Adipocyte (in vitro differentiated cells): Measurements from ENCODE around the gene ACR.
"Not testable (repeated sequence)": the region's sequence is repeated elsewhere in the genome, so short reads cannot be mapped to it uniquely, and the experiment has no call there.

ENCODE experiments used
- DNase-seq: peaks from one replicate; pipeline ENCODE4 v3.0.0-alpha.2; 2015; ENCODE audit warnings: low read depth
- H3K27me3 ChIP-seq: replicated peaks from 2 replicates; pipeline ENCODE4 v1.7.0; 2013; ENCODE audit warnings: mild to moderate bottlenecking, low read length, moderate library complexity; ENCODE audit not compliant: control insufficient read depth, insufficient read depth
- H3K36me3 ChIP-seq: 2 replicates; pipeline ENCODE4 v1.7.0; 2013; ENCODE audit warnings: low read length, mild to moderate bottlenecking, moderate library complexity; ENCODE audit not compliant: control insufficient read depth, insufficient read depth, severe bottlenecking
- H3K4me1 ChIP-seq: 2 replicates; pipeline ENCODE4 v1.7.0; 2013; ENCODE audit warnings: mild to moderate bottlenecking, low read length, moderate library complexity; ENCODE audit not compliant: control insufficient read depth, insufficient read depth
- H3K4me3 ChIP-seq: 2 replicates; pipeline ENCODE4 v1.7.0; 2013; ENCODE audit warnings: mild to moderate bottlenecking, low read length, moderate library complexity
- H3K9ac ChIP-seq: 2 replicates; pipeline ENCODE4 v1.7.0; 2013; ENCODE audit warnings: mild to moderate bottlenecking, low read length, moderate library complexity
- H3K9me3 ChIP-seq: 2 replicates; pipeline ENCODE4 v1.7.0; 2013; ENCODE audit warnings: mild to moderate bottlenecking, low read length, moderate library complexity; ENCODE audit not compliant: control insufficient read depth

Gene ACR

GRCh38 chr22:50738649-50739227 is 734 bp downstream of the ACR start:
- H3K9me3 ChIP-seq, result no peaks in the 10 kb centered on the region
- no peak for DNase-seq
- H3K9ac ChIP-seq, result no peak overlapping the region
- H3K27me3 ChIP-seq, result peaks cover 40% of the 10 kb centered on the region
- peaks cover 1% of the 10 kb centered on the region for H3K4me1 ChIP-seq
- H3K36me3 ChIP-seq, result no peaks in the 10 kb centered on the region
- H3K4me3 ChIP-seq, result no peak overlapping the region

DNA sequence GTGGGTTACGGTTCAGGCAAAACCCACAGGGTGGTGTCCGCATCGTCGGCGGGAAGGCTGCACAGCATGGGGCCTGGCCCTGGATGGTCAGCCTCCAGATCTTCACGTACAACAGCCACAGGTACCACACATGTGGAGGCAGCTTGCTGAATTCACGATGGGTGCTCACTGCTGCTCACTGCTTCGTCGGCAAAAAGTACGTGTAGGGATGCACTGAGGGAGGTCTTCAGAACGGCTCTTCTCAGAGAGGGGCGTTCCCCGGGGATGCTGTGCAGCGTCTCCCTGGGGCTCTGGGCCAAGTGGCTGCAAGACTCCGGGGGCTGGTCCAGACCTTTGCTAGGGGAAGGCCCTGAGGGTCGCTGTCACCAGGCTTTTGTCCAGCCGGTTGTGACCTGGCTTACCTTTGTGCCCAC is 1.3 kb downstream of the ACR start:
- Histone ChIP-seq H3K4me3 (no peak overlapping the region), H3K4me1 (no peaks in the 10 kb centered on the region), H3K9ac (no peak overlapping the region), H3K36me3 (no peaks in the 10 kb centered on the region), H3K27me3 (peaks cover 40% of the 10 kb centered on the region), H3K9me3 (no peaks in the 10 kb centered on the region)
- DNase-seq, result no peak

DNA sequence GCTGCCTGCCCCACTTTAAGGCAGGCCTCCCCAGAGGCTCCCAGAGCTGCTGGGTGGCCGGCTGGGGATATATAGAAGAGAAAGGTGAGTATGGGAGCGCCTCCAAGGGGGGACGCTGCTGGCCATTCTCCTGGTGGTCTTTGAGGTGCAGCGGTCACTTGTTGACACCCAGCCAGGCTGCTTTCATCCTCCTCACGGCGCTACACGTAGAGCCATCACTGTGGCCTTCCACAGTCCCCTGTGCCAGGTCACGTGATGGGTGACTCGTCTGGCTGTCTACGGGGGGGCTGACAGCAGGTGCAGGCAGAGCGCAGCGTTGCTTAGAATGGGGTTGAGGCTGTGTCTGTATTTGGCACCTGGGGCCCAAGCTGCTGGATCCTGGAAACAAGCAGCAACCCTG is 1.9 kb downstream of the ACR start:
- no peak for DNase-seq
- H3K9ac ChIP-seq, result no peak overlapping the region
- peaks cover 40% of the 10 kb centered on the region for H3K27me3 ChIP-seq
- no peak overlapping the region for H3K4me3 ChIP-seq
- no peaks in the 10 kb centered on the region for H3K9me3 ChIP-seq
- H3K36me3 ChIP-seq, result no peaks in the 10 kb centered on the region
- no peaks in the 10 kb centered on the region for H3K4me1 ChIP-seq

GRCh38 chr22:50740714-50741113 is 2.7 kb downstream of the ACR start:
- not testable (repeated sequence) for H3K4me3 ChIP-seq, H3K9ac ChIP-seq, H3K4me1 ChIP-seq, DNase-seq, H3K36me3 ChIP-seq, H3K9me3 ChIP-seq
- peaks cover 39% of the 10 kb centered on the region for H3K27me3 ChIP-seq

- H3K27me3 ChIP-seq, result peaks cover 15% of the 10 kb centered on the region
- not testable (repeated sequence) for H3K9ac ChIP-seq, DNase-seq, H3K36me3 ChIP-seq, H3K4me1 ChIP-seq, H3K4me3 ChIP-seq, H3K9me3 ChIP-seq
Measured at GRCh38 chr22:50744424-50744823, 6.4 kb downstream of the ACR start.

DNA sequence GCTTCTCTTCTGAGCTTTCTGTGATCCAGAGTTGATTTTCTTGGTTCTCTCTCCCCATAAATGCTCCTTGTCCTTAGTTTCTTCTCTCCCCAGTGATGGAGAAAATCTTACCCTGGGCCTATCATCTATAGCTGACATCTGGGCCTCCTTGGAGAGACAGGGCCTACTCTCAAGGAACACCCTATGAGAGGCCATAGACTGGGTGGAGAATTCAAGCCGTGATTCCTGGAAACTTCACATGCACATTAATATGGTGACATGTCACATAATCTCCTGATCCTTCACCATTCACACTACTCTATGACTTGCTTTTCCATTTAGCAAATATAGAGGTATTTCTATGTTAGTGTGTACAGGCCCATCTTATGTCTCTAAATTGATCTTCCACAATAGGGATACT is 9.5 kb downstream of the ACR start:
- not testable (repeated sequence) for H3K9me3 ChIP-seq, H3K36me3 ChIP-seq, H3K4me3 ChIP-seq, DNase-seq, H3K9ac ChIP-seq, H3K27me3 ChIP-seq, H3K4me1 ChIP-seq

DNA sequence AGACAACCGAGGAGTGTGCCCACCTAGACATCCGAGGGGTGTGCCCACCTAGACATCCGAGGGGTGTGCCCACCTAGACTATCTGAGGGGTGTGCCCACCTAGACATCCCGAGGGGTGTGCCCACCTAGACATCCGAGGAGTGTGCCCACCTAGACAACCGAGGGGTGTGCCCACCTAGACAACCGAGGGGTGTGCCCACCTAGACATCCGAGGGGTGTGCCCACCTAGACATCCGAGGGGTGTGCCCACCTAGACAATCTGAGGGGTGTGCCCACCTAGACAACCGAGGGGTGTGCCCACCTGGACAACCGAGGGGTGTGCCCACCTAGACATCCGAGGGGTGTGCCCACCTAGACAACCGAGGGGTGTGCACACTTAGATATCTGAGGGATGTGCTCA is 10.6 kb downstream of the ACR start:
- H3K9me3 ChIP-seq, H3K4me1 ChIP-seq, H3K36me3 ChIP-seq, H3K9ac ChIP-seq, H3K4me3 ChIP-seq, H3K27me3 ChIP-seq, DNase-seq: not testable (repeated sequence)

GRCh38 chr22:50749302-50750074 is 11.5 kb downstream of the ACR start:
- not testable (repeated sequence) for H3K9ac ChIP-seq, H3K27me3 ChIP-seq, H3K36me3 ChIP-seq, H3K9me3 ChIP-seq, H3K4me1 ChIP-seq, H3K4me3 ChIP-seq, DNase-seq

DNA sequence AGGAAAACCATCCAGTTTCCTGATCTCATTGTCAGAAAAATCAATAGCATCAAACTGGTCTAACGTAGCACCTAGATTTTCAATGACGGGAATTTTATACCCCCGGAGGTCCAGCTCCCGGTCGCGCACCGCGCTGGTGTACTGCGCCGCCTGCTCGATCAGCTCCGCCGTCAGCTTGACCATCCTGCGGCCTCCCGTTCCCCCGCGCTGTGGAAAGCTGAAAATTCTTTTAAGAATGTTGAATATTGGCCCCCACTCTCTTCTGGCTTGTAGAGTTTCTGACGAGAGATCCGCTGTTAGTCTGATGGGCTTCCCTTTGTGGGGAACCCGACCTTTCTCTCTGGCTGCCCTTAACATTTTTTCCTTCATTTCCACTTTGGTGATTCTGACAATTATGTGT is 17.2 kb downstream of the ACR start:
- DNase-seq, H3K9ac ChIP-seq, H3K4me3 ChIP-seq, H3K4me1 ChIP-seq, H3K9me3 ChIP-seq, H3K27me3 ChIP-seq, H3K36me3 ChIP-seq: not testable (repeated sequence)

- H3K27me3 ChIP-seq, H3K4me3 ChIP-seq, H3K36me3 ChIP-seq, H3K9me3 ChIP-seq, H3K4me1 ChIP-seq, H3K9ac ChIP-seq, DNase-seq: not testable (repeated sequence)
Measured at GRCh38 chr22:50756406-50756805, 18.4 kb downstream of the ACR start.

- H3K9me3 ChIP-seq, H3K4me1 ChIP-seq, H3K36me3 ChIP-seq, H3K27me3 ChIP-seq: not testable (repeated sequence)
- peak overlapping the region; percentile 81 for H3K4me3 ChIP-seq
- DNase-seq, result peak; percentile 44
- H3K9ac ChIP-seq, result peak overlapping the region; percentile 73
Measured at GRCh38 chr22:50756949-50757491, 19.0 kb downstream of the ACR start.
